GM21723 (cell line): ENCODE measurements around the gene SAMD1.

Experiments used
- ATAC-seq: cut with Tn5 transposase; IDR thresholded peaks from one replicate; pipeline ENCODE4 v1.9.1; 2021; ENCODE audit warnings: mild to moderate bottlenecking, moderate library complexity; ENCODE audit not compliant: unreplicated experiment

SAMD1 gene

GRCh38 chr19:14039181-14039580 is 51.4 kb downstream of the SAMD1 start:
- no peak for ATAC-seq
